ENCODE measurements around the gene RFNG. TPM values are rescaled to one million over a fixed set of nuclear protein-coding genes. Genes with fewer than 3 reads are reported as not detected.

Gene RFNG
- total and polyA plus RNA-seq, 4 donors, result 29.1 to 38.2 (median 36.1) TPM

GRCh38 chr17:82029990-82030469 lies 21.6 kb downstream of the RFNG start:
- TF ChIP-seq CTCF (IDR thresholded peaks at IDR 0.05; ENCODE audit: control extremely low read depth, extremely low read depth), result no peak
- peaks cover 0 to 3% (median under 1%) of the 10 kb centered on the region in 4 donors for H3K36me3 ChIP-seq (ENCODE audit: control insufficient read depth in 4 of 4, insufficient read depth in 4 of 4, low read length in 4 of 4)
- no peak overlapping the region for H3K27ac ChIP-seq (ENCODE audit: low read depth in 1 of 2, low read length in 1 of 2)
- H3K9ac ChIP-seq (ENCODE audit: insufficient read depth in 1 of 2, low read length in 2 of 2), result no peak overlapping the region
- no peaks in the 10 kb centered on the region for H3K9me3 ChIP-seq (ENCODE audit: control insufficient read depth in 4 of 4, insufficient read depth in 3 of 4, low read length in 3 of 4)
- ATAC-seq (ENCODE audit: insufficient read depth, low FRiP score) (no peak), DNase-seq (no peak)
- no peak overlapping the region for H3K4me3 ChIP-seq
- no peaks in the 10 kb centered on the region for H3K27me3 ChIP-seq (ENCODE audit: control insufficient read depth in 3 of 3, insufficient read depth in 3 of 3, low read length in 2 of 3)
- H3K4me1 ChIP-seq (ENCODE audit: control insufficient read depth in 5 of 5, insufficient read depth in 5 of 5, low read length in 5 of 5), result peaks cover 0 to 15% (median 0%) of the 10 kb centered on the region in 5 donors
- WGBS, 2 donors, result 67% methylated on average over 26 to 31 of the region's 31 CpGs

DNA sequence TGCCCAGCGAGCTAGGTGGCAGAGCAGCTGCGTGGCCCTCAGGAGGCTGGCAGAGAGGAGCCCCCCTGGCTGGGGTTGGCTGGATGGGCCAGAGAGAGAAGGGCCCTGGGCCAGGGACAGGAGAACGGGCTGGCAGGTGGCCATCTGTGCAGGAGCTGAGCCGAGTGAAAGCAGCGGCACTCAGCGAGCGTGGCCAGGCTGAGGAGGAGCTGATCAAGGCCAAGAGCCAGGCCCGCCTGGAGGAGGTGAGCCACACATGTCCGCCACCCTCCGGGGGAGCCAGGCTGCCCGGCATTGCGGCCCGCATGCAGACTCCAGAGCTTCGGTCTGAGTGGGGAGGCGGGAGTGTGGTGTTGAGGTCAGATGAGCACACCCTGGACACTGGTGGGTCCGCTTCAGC lies 22.2 kb downstream of the RFNG start:
- H3K4me1 ChIP-seq (ENCODE audit: control insufficient read depth in 5 of 5, insufficient read depth in 5 of 5, low read length in 5 of 5), result peaks cover 0 to 15% (median 4%) of the 10 kb centered on the region in 5 donors
- H3K27ac ChIP-seq (ENCODE audit: low read depth in 1 of 2, low read length in 1 of 2), result no peak overlapping the region
- peaks cover 0 to 3% (median under 1%) of the 10 kb centered on the region in 4 donors for H3K36me3 ChIP-seq (ENCODE audit: control insufficient read depth in 4 of 4, insufficient read depth in 4 of 4, low read length in 4 of 4)
- H3K27me3 ChIP-seq (ENCODE audit: control insufficient read depth in 3 of 3, insufficient read depth in 3 of 3, low read length in 2 of 3), result no peaks in the 10 kb centered on the region
- no peak overlapping the region for H3K4me3 ChIP-seq
- DNase-seq (no peak), ATAC-seq (ENCODE audit: insufficient read depth, low FRiP score) (no peak)
- WGBS, 2 donors, result 95 to 99% methylated on average over 16 of the region's 16 CpGs
- H3K9ac ChIP-seq (ENCODE audit: insufficient read depth in 1 of 2, low read length in 2 of 2), result no peak overlapping the region
- H3K9me3 ChIP-seq (ENCODE audit: control insufficient read depth in 4 of 4, insufficient read depth in 3 of 4, low read length in 3 of 4), result no peaks in the 10 kb centered on the region
- TF ChIP-seq CTCF (IDR thresholded peaks at IDR 0.05; ENCODE audit: control extremely low read depth, extremely low read depth), result no peak

DNA sequence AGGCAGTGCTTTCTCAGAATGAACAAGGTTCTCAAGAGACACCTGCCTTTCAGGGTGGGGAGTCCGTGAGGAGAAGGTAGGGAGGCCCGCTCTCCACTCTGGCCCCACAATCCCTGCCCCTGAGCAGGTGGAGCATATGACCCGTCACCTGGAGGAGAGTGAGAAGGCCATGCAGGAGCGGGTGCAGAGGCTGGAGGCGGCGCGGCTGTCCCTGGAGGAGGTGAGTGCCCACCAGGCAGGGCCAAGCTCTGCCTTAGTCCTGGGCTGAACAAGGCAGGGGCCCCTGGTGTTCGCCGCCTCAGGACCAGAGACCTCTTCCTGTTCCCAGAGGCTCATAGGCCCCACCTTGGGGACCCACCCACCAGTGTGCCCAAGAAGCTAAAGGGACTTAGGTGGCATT lies 22.6 kb downstream of the RFNG start:
- Histone ChIP-seq H3K4me1 (ENCODE audit: control insufficient read depth in 5 of 5, insufficient read depth in 5 of 5, low read length in 5 of 5) (peaks cover 0 to 19% (median 8%) of the 10 kb centered on the region in 5 donors), H3K27me3 (ENCODE audit: control insufficient read depth in 3 of 3, insufficient read depth in 3 of 3, low read length in 2 of 3) (no peaks in the 10 kb centered on the region), H3K9me3 (ENCODE audit: control insufficient read depth in 4 of 4, insufficient read depth in 3 of 4, low read length in 3 of 4) (no peaks in the 10 kb centered on the region), H3K9ac (ENCODE audit: insufficient read depth in 1 of 2, low read length in 2 of 2) (no peak overlapping the region), H3K36me3 (ENCODE audit: control insufficient read depth in 4 of 4, insufficient read depth in 4 of 4, low read length in 4 of 4) (peaks cover 0 to 3% (median 0%) of the 10 kb centered on the region in 4 donors), H3K27ac (ENCODE audit: low read depth in 1 of 2, low read length in 1 of 2) (no peak overlapping the region), H3K4me3 (no peak overlapping the region)
- WGBS, 2 donors, result 97 to 99% methylated on average over 7 to 9 of the region's 9 CpGs
- ATAC-seq (ENCODE audit: insufficient read depth, low FRiP score) (no peak), DNase-seq (no peak)
- TF ChIP-seq CTCF (IDR thresholded peaks at IDR 0.05; ENCODE audit: control extremely low read depth, extremely low read depth), result no peak

DNA sequence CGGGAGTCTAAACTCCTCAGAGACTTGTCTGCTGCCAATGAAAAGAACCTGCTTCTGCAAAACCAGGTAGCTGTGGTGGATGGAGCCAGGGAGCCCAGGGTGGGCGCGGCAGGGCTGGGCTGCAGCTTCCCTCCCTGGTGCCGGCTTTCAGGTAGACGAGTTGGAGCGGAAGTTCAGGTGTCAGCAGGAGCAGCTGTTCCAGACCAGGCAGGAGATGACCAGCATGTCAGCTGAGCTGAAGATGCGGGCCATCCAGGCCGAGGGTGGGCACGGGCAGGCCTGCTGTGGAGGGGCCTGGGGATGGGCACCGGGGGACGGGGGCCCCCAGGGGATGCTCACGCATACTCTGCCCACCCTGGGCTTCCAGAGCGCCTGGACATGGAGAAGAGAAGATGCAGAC lies 23.4 kb downstream of the RFNG start:
- DNase-seq, result no peak
- H3K27me3 ChIP-seq (ENCODE audit: control insufficient read depth in 3 of 3, insufficient read depth in 3 of 3, low read length in 2 of 3), result no peaks in the 10 kb centered on the region
- no peak for TF ChIP-seq CTCF (IDR thresholded peaks at IDR 0.05; ENCODE audit: control extremely low read depth, extremely low read depth)
- no peak for ATAC-seq (ENCODE audit: insufficient read depth, low FRiP score)
- no peak overlapping the region for H3K9ac ChIP-seq (ENCODE audit: insufficient read depth in 1 of 2, low read length in 2 of 2)
- no peaks in the 10 kb centered on the region for H3K9me3 ChIP-seq (ENCODE audit: control insufficient read depth in 4 of 4, insufficient read depth in 3 of 4, low read length in 3 of 4)
- no peak overlapping the region for H3K4me3 ChIP-seq
- 96 to 97% methylated on average over 13 of the region's 13 CpGs for WGBS, 2 donors
- peaks cover 0 to 3% (median 0%) of the 10 kb centered on the region in 4 donors for H3K36me3 ChIP-seq (ENCODE audit: control insufficient read depth in 4 of 4, insufficient read depth in 4 of 4, low read length in 4 of 4)
- no peak overlapping the region for H3K27ac ChIP-seq (ENCODE audit: low read depth in 1 of 2, low read length in 1 of 2)
- H3K4me1 ChIP-seq (ENCODE audit: control insufficient read depth in 5 of 5, insufficient read depth in 5 of 5, low read length in 5 of 5), result peaks cover 0 to 24% (median 8%) of the 10 kb centered on the region in 5 donors

Measured in lung (tissue), 12 donors.